ENCODE measurements around the gene CCDC68.

The CCDC68 gene

DNA sequence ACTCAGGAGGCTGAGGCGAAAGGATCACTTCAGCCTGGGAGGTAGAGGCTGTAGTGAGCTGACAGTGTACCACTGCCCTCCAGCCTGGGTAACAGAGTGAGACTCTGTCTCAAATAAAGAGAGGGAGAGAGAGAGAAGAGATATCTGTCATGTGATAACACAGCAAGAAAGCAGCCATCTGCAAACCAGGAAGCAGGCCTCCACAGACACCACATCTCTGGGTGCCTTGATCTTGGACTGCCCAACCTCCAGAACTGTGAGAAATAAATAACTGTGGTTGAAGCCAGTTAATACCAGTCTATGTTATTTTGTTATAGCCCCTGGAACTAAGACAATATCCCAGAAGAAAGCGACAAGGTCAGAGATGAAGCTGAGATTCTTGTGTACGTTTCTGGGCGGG is 2.6 kb upstream of the CCDC68 start:
- no peak for DNase-seq (ENCODE audit: extremely low read depth in 1 of 2, low read depth in 1 of 2)

DNA sequence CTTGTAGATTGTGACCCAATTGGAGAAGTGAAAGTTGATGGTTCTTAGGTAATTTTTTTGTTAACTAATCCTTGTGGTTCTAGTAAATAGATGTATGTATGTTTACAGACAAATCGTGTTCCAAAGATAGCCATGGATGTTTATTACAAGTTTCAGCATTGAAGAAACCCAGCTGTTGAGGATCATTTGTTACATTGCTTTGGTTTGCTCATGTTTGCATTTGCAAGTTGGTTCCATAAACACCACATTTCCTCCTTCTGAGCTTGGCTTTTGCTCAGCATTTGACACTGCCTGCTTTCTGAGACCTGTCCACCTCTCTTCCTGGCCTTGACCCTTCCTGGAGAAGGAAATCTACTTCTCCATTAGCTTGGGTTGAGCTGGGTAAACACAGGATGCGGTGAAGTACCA is 1.8 kb upstream of the CCDC68 start:
- DNase-seq (ENCODE audit: extremely low read depth in 1 of 2, low read depth in 1 of 2): no peak

DNA sequence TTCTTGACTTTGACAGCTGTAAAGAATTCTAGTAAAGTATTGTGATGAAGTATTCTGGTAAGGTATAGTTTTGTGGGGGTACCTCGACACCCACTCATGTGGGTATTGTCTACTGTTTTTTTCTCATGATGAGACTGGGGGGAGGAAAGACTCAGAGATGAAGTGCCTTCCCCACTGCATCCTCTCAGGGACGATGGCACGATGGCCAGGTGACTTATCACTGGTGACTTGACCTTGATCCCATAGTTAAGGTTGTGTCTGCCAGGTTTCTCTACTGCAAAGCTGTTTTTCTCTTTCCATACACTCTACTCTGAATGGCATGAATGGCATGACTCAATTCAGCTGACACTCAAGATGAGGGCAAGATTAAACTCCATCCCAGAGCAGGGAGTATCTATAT is 936 bp upstream of the CCDC68 start:
- no peak for DNase-seq (ENCODE audit: extremely low read depth in 1 of 2, low read depth in 1 of 2)

DNA sequence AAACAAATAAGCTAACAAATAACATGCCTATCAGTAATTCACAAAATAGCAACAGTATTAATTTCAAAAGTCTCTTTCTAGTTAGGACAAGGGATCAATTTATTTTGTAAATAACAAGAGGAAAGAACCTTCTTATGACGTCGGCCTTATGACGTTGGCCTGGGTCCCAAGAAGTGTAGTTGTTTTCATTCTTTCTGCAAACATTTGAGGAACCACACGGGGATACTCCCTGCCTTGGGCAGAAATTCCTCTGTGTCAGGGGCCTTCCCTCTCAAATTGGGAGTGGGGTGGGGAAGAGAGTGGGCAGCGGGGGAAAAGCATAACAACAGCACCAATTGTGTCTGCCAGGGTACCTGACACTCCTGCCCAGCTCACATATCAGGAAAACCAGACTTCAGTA is 1.3 kb downstream of the CCDC68 start:
- DNase-seq (ENCODE audit: extremely low read depth in 1 of 2, low read depth in 1 of 2): no peak

DNA sequence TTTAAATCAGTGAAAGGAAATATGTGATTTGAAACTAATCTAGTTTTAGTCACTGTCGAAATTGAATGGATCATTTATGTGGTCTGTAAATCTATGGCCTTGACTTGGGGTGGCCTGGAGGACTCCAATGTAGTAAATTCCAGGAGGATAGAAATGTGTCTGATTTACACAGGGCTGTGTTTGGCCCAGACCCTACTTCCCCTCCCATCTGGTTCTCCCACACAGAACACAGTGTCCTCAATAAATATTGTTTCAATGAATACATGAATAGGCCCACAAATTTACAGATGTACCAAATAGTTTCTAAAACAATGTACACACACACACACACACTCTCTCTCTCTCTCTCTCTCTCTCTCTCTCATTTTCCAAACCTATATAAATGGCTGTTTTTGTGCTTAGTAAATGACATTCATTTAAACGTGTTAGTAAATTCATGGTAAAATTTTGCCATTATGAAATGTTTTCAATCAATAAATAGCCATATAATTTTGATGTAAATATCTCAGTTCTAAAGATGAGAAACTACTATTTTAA is 1.9 kb downstream of the CCDC68 start:
- no peak for DNase-seq (ENCODE audit: extremely low read depth in 1 of 2, low read depth in 1 of 2)

DNA sequence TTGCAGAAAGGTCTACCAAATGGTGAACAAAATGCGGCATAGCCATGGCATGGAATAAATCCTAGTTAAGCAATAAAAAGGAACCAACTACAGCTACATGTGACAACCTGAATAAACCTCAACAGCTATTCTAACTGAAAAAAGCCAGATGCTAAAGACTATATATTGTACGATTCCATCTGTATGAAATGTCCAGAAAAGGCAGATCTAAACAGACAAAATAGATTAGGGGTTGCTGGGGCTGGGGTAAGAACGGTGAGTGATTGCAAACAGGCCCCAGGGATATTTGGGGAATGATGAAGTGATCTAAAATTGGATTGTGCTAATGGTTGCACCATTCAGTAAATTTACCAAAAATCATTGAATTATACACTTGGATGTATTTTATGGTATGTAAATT is 2.8 kb downstream of the CCDC68 start:
- no peak for DNase-seq (ENCODE audit: extremely low read depth in 1 of 2, low read depth in 1 of 2)

DNA sequence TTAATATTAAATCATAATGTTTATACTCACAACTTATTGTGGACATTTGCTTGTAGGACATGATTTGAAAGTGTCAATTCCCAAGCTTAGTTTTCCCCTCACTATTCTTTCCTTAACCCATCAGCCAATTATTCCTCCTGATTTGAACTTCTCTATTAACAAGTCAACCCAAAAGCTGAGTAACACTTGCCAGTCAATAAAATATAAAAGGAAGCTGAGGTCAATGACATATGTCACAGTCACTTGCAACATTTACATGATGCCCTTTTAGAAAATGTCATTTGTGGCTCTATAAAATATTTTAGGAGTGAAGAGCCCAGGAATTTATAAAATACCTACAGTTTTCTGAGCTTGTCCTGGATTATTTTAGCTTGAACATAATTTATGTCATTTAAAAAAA is 7.2 kb downstream of the CCDC68 start:
- DNase-seq (ENCODE audit: extremely low read depth in 1 of 2, low read depth in 1 of 2): no peak

DNA sequence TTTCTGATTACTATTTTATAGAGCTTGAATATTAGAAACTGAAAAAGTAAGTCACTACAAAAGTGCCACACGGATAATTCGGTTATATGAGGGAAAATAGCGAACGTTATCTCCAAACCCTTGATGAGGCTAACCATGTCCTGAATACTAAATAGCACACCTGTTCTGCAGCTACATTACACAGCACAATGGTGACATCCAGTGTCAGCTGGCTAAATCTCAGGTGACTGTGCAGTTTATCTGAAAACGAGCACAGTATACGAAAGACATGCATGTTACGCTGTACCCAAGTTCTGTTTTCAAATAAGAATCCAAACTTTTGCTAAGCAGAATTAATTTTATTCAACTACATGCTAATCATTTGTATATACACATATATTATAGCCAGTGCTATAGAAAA is 9.0 kb downstream of the CCDC68 start:
- DNase-seq (ENCODE audit: extremely low read depth in 1 of 2, low read depth in 1 of 2): no peak

DNA sequence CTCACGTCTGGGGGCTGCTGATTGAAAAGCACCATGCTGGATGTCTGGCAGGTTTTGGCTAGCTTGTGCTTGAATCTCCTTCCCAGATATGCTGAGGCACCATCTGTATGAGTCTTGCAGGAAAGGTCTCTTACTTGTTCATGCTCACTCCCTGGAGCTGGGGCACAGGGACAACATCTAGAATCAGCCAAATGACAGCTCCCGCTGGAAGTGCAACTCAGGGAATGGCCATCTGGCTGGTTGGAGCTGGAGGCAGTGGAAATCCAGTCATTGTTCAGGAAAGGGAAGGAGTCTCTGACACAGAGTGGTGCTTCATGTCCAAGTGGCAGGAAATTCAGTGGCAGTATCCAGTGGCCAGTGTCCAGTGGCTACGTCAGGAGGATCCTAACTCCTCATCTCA is 9.7 kb downstream of the CCDC68 start:
- DNase-seq (ENCODE audit: extremely low read depth in 1 of 2, low read depth in 1 of 2): no peak

DNA sequence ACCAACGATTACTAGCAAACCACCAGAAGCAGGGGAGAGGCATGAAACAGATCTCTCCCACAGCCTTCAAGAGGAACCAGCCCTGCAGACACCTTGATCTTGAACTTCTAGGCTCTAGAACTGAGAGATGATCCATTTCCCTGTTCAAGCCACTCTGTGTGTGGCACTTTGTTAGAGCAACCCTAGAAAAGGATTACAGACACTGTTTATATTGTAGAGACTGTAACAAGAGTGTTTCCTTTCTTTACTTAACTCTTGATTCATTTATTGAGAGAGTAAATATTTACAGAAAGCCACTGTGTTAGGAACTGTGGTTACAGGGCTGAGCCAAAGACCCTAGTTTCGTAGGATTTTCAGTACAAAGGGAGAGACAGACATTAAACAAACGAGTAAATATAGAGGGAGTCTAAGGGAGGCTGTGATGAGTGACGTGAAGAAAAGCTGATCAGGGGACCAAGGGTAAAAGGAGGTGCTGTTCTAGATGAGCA is 10.9 kb downstream of the CCDC68 start:
- DNase-seq (ENCODE audit: extremely low read depth in 1 of 2, low read depth in 1 of 2): no peak

DNA sequence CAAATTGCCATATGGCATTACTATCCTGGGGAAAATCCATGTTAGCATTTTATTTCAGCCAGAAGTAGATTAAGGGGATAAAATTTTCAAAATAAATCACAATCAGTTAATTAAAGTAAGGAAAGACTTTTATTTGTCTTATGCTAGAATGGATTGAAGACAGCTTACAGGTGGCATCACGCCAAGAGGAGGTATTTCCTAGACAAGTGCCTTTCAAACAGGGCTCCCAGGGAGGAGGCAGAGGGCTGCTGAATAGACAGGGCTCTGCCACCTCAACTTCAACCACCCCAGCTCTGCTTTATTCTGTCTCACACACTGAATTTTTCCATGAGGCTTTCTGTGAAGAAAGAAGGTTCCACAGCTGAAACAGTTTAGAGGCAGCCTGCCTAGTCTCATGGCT is 12.2 kb downstream of the CCDC68 start:
- DNase-seq (ENCODE audit: extremely low read depth in 1 of 2, low read depth in 1 of 2): no peak

DNA sequence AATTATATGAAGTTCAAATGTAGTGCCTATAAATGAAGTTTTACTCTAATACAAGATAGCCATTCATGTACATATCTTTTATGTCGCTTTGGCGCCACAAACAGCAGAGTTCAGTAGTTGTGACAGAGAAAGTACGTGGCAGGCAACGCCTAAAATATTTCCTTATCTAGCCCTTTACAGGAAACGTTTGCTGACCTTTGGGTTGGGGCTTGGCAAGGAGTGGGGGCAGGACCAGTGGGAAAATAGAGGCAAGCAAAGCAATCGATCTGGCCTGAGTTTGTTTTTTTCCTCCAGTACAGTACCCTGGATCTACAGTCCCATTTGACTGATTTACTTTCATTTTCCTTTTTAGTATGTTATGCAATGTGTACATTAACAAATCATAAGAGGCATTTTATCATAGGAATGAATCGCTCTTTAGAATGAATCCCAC is 13.1 kb downstream of the CCDC68 start:
- DNase-seq (ENCODE audit: extremely low read depth in 1 of 2, low read depth in 1 of 2): no peak

DNA sequence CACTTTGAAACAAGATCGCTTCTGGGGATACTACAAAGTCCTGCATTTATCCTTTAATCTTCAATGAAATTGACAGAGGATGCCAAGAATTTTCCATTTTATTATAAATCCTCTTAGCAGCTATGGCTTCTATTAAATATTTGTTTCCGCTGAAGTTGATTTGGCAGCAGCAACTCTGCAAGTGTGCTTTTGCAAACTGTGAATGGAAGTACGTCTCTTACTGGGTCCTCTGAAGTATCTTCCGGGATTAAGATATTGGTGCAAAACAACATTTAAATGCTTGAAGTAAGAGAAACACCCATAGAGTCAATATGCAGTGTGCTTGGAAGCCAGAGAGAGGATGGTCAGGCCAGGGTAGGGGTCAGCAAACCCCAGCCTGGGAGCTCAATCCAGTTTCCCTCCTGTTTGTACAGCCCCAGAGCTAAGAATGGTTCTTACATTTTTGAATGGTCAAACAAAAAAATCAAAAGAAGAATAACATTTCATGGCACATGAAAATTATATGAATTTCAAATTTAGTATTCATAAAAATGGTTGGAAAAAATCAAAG is 13.6 kb downstream of the CCDC68 start:
- DNase-seq (ENCODE audit: extremely low read depth in 1 of 2, low read depth in 1 of 2): no peak

DNA sequence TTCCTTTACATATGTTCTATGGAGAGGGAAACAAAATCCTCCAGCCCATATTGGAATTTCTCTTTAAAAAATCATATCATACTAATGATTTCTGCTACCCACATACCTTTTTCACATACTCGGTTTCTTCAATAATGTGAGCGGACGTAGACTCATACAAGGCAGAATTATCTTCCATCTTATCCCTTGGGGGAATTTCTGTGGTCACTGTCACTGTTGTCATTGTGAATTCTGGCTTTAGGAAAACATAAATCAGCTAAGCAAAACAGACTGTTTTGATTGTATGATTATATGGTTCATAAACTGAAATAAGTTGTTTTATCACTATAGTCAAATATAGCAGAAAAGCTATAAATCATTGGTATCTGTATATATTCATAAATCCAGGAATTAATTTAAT is 16.7 kb downstream of the CCDC68 start:
- DNase-seq (ENCODE audit: extremely low read depth in 1 of 2, low read depth in 1 of 2): no peak

DNA sequence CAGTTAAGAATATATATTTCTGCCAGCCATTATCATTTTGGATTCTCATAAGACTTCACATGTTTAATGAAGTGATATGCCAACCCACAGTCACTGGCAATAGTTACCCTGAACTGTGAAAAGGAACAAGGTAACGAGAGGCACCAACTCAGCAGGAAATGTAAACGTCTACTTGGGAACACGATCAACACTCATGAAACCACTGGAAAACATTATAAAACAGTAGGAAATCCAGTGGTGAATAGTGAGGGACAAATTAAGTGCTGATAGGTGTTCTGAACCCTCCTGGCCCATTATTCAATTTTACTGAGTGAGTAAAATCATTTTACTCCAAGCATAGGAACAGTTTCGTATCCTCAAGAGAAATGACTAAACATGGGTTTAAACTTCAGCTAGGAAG is 17.1 kb downstream of the CCDC68 start:
- no peak for DNase-seq (ENCODE audit: extremely low read depth in 1 of 2, low read depth in 1 of 2)

DNA sequence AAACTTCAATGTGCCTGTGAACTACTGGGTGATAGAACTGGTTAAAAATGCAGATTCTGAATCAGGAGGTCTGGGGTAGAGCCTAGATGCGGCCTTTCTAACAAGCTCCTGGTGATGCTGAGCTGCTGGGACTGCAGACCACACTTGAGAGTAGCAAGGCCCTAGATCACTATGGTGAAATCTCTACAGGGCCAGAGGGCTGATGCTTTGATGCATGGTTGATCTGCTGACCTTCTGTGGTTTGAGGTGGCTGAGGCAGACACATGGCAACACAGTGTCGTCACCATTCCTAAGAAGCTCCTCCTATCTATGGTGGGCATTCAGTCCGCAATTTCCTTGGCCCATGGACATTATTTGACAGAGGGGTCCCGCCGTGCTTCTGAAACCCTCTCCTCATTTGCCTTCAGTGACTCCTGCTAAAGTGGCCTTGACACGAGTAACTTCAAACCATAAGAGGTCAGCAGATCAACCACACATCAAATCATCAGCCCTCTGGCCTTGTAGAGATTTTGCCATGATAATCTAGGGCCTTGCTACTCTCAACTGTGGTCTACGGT is 19.8 kb downstream of the CCDC68 start:
- DNase-seq (ENCODE audit: extremely low read depth in 1 of 2, low read depth in 1 of 2): no peak

DNA sequence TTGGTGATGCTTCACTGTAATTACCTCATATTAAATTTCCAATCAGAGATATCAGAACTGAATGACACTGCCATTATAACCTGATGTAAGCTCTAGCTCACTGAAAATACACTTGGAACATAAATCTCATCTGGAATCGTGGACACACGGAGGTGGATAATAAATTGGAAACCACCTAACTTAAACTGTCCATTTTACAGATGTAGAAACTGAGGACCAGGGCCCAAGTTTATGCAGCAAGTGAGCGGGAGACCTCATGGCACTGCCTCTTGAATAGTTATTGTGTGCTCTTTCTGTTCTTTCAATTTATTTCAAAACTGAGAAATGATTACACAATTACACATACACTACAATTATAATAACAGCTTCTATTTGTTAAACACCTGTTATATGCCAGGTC is 20.8 kb downstream of the CCDC68 start:
- DNase-seq (ENCODE audit: extremely low read depth in 1 of 2, low read depth in 1 of 2): no peak

DNA sequence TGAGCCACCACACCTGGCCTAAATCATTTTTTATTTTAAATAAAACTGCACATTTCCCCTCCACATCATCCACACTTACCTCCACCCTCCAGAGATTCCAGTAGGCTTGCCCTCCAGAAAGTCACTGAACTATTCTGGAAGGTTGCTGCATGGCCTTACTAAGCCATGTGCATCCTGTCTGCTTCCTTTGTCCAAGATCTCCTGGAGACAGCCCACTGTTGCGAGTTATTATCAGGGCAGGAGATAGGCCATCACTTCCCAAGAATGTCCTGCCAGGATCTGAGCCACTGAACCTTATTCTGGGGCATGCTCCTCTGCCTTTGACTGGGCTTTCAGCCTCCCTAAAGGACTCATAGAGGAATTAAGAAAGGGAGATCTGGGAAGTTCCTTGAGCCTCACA is 26.8 kb downstream of the CCDC68 start:
- DNase-seq (ENCODE audit: extremely low read depth in 1 of 2, low read depth in 1 of 2): no peak

DNA sequence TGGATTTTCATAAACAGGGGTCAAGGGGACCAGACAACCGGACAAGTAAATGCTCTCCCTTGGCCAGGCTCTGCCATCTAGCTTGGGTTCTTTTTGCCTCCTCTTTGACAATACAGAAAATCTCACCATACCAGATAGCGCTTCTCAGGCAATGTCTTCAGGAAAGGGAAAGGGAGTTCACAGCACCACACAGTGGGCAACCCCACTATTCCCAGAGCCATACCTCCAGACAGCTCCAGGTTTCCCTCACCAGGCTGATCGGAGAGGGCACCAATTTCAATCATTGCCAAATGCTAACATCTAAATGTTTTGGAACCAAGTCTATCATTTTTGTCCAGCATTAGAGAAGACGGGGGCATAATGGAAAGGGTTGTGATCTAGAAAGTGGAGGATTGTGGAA is 28.1 kb downstream of the CCDC68 start:
- DNase-seq (ENCODE audit: extremely low read depth in 1 of 2, low read depth in 1 of 2): no peak

DNA sequence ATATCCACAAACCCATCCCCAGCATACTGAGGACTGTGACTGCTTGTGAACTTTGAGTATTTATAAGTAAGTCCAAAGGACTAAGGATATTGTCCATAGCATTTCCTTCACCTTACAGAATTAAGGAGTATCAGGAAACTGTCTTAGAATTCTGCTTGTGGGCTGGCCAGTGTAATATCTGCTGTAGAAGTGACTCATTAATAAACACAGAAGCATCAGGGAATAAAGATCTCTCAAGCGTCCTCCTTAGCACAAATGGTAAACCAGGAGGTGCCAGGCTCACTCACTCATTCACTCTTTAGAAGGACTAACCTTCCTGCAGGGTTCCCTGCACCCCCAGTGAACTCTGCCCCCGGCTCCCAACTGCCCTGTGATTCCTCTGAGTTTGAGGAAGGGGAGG is 31.0 kb downstream of the CCDC68 start:
- DNase-seq (ENCODE audit: extremely low read depth in 1 of 2, low read depth in 1 of 2): no peak

DNA sequence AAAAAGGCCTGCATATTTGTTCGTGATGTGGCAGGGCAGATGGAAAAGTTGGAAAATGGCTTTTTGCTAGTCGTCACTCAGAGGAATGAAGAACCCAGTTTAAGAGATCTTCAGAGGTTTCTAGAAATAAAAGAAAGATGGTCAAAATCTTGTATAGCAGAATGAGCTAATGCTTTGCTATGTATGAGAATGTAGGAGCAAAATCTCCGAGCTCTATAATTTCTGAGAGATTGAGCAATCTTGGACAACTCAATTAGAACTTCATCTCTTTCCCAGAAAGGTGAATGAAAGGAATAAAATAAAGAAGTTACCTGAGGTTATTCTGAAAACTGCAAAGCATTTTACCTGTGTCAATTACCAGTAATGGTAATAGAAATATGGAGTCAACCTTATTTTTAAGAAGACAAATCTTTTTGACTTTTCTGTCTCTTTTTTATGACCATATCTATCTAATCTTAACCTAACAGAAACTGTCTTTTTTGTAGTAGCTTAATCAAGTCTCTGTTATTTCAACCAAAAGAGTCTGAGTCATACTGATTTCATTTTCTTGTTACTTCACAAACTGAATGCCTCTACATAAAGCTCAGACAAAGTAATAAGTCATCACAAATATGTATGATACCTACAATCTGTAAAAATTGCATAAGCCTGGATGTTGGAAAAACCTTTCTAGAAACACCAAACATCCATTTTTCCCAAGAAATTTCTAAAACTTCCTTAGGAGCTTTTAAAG is 32.5 kb downstream of the CCDC68 start:
- no peak for DNase-seq (ENCODE audit: extremely low read depth in 1 of 2, low read depth in 1 of 2)

DNA sequence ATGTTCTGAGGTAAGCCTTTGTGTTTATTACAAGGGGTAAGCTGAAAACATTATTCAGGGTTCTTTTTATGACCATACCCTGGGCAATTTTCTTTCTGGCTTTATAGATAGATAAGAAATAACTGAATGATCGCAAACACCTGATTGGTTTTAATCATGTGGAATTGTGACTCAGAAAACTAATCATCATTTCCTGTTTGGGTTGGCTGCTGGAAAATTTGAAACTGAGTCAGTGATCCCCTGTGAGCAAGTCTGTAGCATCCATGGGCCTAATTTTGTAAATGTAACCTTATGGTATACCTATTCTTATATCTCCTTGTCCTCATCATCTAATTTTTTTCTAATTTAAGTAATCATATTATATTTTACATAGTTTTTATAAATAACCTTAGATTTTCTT is 34.3 kb downstream of the CCDC68 start:
- no peak for DNase-seq (ENCODE audit: extremely low read depth in 1 of 2, low read depth in 1 of 2)

Measured in activated CD8-positive, alpha-beta memory T cell treated with anti-CD3 and anti-CD28 coated beads for 1 hour (primary cell).